ENCODE results near the gene SEC61G.

GRCh38 chr7:54722502-54722901, 36.5 kb downstream of the SEC61G start:
- no peak for TF ChIP-seq CTCF (IDR thresholded peaks at IDR 0.05; ENCODE audit: insufficient read depth, low read length, poor library complexity, severe bottlenecking)
- no peak for TF ChIP-seq EZH2phosphoT487 (conservative IDR thresholded peaks at IDR 0.05; ENCODE audit: low read length)
